Measurements from ENCODE around the gene ADGRD1.

DNA sequence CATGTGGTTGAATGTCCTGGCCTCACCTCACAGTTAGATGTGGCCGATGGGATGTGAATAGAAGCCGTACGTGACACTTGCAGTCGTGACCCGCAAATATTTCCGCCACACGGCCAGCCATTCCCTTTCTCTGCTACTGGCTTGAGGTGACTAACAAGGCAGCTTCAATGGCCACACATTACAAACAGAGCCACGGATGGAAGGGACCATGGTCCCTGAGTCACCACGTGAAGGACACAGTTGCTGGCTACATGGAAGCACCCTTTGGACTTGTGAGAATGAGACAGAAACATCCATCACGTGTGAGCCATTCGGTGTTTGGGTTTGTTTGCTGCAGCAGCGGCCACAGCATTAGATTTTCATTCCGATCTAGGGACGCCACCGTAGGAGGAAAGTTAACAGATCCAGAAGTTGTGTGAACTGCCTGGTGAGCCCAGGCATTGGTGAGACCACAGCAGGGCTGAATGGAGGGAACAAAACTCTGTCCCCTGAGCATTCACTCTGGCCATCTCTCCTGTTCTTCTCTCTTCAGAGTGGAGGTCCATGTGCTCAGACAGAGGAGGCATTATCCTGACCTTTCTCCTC lies 33.5 kb upstream of the ADGRD1 start:
- TF ChIP-seq EP300 (IDR thresholded peaks at IDR 0.05; ENCODE audit: borderline replicate concordance) (no peak), YY1 (IDR thresholded peaks at IDR 0.05; ENCODE audit: low read depth) (no peak)
- TF ChIP-seq, protein P1, sequence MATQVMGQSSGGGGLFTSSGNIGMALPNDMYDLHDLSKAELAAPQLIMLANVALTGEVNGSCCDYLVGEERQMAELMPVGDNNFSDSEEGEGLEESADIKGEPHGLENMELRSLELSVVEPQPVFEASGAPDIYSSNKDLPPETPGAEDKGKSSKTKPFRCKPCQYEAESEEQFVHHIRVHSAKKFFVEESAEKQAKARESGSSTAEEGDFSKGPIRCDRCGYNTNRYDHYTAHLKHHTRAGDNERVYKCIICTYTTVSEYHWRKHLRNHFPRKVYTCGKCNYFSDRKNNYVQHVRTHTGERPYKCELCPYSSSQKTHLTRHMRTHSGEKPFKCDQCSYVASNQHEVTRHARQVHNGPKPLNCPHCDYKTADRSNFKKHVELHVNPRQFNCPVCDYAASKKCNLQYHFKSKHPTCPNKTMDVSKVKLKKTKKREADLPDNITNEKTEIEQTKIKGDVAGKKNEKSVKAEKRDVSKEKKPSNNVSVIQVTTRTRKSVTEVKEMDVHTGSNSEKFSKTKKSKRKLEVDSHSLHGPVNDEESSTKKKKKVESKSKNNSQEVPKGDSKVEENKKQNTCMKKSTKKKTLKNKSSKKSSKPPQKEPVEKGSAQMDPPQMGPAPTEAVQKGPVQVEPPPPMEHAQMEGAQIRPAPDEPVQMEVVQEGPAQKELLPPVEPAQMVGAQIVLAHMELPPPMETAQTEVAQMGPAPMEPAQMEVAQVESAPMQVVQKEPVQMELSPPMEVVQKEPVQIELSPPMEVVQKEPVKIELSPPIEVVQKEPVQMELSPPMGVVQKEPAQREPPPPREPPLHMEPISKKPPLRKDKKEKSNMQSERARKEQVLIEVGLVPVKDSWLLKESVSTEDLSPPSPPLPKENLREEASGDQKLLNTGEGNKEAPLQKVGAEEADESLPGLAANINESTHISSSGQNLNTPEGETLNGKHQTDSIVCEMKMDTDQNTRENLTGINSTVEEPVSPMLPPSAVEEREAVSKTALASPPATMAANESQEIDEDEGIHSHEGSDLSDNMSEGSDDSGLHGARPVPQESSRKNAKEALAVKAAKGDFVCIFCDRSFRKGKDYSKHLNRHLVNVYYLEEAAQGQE (IDR thresholded peaks at IDR 0.05; ENCODE audit: low read depth), result no peak
